ENCODE measurements around the gene NFIB. TPM values are rescaled to one million over a fixed set of nuclear protein-coding genes. Genes with fewer than 3 reads are reported as not detected.

Gene NFIB
- total RNA-seq, 1 experiment from 2014 or later: 12.5 TPM

DNA sequence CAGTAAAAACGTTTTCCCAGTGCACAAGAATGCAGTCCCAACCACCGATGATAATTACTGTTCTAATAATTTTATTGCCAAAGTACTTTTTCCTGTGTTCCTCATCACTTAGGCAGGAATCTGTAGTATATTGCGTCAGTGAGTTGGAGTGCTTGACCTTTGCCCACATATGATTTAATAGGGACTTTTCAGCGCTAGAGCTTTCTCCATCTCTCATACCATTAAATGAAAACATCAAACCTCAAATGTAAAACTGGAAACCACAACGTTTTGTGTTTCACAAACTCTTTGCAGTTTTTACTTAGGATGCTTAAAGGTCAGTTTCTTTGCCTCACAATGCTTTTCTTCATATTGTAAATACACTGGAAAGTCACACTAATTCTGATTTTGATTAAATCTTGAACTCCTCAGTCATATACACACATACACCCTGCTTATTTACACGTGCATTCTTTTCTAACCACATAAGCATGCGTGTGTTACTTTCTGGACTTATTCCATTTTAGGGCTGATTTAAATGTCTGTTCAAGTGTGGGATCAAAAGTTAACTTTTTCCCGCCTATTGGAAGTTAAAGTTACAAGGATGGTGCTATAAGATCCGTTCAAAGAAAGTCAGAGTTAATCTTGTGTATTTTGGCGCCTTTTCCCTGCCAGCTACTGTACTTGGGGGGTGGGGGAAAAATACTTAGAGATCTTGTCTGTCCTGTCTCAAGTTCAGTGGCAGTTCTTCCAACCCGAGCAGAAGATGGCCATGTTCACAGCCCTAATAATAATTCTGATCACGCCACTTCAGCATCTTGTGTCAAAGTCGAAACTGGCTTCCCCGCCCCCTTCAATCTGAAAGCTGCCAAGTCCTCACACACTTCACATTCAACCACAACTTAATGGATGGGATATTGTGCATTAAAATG lies 6.6 kb upstream of the NFIB start:
- no peaks in the 10 kb centered on the region for H3K36me3 Mint-ChIP-seq
- TF ChIP-seq TEAD1 (CRISPR knock-in tag; IDR thresholded peaks at IDR 0.05): no peak
- TF ChIP-seq IRF1 (CRISPR knock-in tag; IDR thresholded peaks at IDR 0.05): no peak
- no peak for TF ChIP-seq ZSCAN18 (CRISPR knock-in tag; IDR thresholded peaks at IDR 0.05)
- TF ChIP-seq CREB1 (CRISPR knock-in tag; IDR thresholded peaks at IDR 0.05): no peak
- no peak for TF ChIP-seq ZNF423 (CRISPR knock-in tag; IDR thresholded peaks at IDR 0.05)
- no peak for TF ChIP-seq USF1 (CRISPR knock-in tag; IDR thresholded peaks at IDR 0.05)
- TF ChIP-seq OVOL2 (CRISPR knock-in tag; IDR thresholded peaks at IDR 0.05; ENCODE audit: borderline replicate concordance): no peak
- TF ChIP-seq CREM (CRISPR knock-in tag; IDR thresholded peaks at IDR 0.05): no peak
- no peak for TF ChIP-seq FOXP1 (CRISPR knock-in tag; IDR thresholded peaks at IDR 0.05; ENCODE audit: borderline replicate concordance)
- TF ChIP-seq TP53 (CRISPR knock-in tag; IDR thresholded peaks at IDR 0.05): no peak
- TF ChIP-seq, protein P1, sequence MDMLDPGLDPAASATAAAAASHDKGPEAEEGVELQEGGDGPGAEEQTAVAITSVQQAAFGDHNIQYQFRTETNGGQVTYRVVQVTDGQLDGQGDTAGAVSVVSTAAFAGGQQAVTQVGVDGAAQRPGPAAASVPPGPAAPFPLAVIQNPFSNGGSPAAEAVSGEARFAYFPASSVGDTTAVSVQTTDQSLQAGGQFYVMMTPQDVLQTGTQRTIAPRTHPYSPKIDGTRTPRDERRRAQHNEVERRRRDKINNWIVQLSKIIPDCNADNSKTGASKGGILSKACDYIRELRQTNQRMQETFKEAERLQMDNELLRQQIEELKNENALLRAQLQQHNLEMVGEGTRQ (CRISPR knock-in tag; IDR thresholded peaks at IDR 0.05): no peak
- TF ChIP-seq KAT7 (CRISPR knock-in tag; IDR thresholded peaks at IDR 0.05; ENCODE audit: borderline replicate concordance): no peak
- TF ChIP-seq ERG (CRISPR knock-in tag; IDR thresholded peaks at IDR 0.05): no peak
- TF ChIP-seq JAZF1 (CRISPR knock-in tag; IDR thresholded peaks at IDR 0.05): no peak
- TF ChIP-seq ZNF138 (CRISPR knock-in tag; conservative IDR thresholded peaks at IDR 0.05): no peak
- no peak overlapping the region for H3K27ac Mint-ChIP-seq
- DNase-seq (ENCODE audit: low spot score) (no peak), ATAC-seq (no peak)
- H3K4me1 Mint-ChIP-seq: peaks cover 63% of the 10 kb centered on the region
- ChIA-PET CTCF (interaction anchor here (0.8 to 1.3 kb wide), 2 partner anchors 27 to 31 kb away, joined by 3 read pairs; no protein-coding TSS in a partner anchor), POLR2A (no interaction called here)
- peaks cover 56% of the 10 kb centered on the region for H3K27me3 Mint-ChIP-seq (ENCODE audit: low read depth)
- no peaks in the 10 kb centered on the region for H3K9me3 Mint-ChIP-seq
- peak overlapping the region; percentile 84 for H3K4me3 Mint-ChIP-seq

GRCh38 chr9:14318934-14319580 lies 5.1 kb upstream of the NFIB start:
- H3K27me3 Mint-ChIP-seq (ENCODE audit: low read depth): peaks cover 56% of the 10 kb centered on the region

More at GRCh38 chr9:14318934-14319580, 5.1 kb upstream of the NFIB start:
- no peak for ATAC-seq
- no peak for DNase-seq (ENCODE audit: low spot score)
- POLR2A ChIA-PET: interaction anchor here (0.7 to 0.8 kb wide), 2 partner anchors 28 to 121 kb away, joined by 3 read pairs; no protein-coding TSS in a partner anchor
- Mint-ChIP-seq H3K9me3 (no peaks in the 10 kb centered on the region), H3K4me3 (no peak overlapping the region), H3K4me1 (peaks cover 63% of the 10 kb centered on the region), H3K36me3 (no peaks in the 10 kb centered on the region), H3K27ac (peak overlapping the region; percentile 71; the same call in 1 of the 2 replicates)
- TF ChIP-seq, protein P2, sequence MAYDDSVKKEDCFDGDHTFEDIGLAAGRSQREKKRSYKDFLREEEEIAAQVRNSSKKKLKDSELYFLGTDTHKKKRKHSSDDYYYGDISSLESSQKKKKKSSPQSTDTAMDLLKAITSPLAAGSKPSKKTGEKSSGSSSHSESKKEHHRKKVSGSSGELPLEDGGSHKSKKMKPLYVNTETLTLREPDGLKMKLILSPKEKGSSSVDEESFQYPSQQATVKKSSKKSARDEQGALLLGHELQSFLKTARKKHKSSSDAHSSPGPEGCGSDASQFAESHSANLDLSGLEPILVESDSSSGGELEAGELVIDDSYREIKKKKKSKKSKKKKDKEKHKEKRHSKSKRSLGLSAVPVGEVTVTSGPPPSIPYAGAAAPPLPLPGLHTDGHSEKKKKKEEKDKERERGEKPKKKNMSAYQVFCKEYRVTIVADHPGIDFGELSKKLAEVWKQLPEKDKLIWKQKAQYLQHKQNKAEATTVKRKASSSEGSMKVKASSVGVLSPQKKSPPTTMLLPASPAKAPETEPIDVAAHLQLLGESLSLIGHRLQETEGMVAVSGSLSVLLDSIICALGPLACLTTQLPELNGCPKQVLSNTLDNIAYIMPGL (CRISPR knock-in tag; IDR thresholded peaks at IDR 0.05): no peak
- no peak for TF ChIP-seq ZNF232 (CRISPR knock-in tag; IDR thresholded peaks at IDR 0.05)
- TF ChIP-seq ATF1 (CRISPR knock-in tag; IDR thresholded peaks at IDR 0.05): no peak
- CTCF ChIA-PET: interaction anchor here (0.6 kb wide), 1 partner anchor 35 kb away, joined by 3 read pairs; no protein-coding TSS in a partner anchor
